Memory B cell (primary cell): ENCODE measurements around the gene SPATA46.

Source experiments
- ATAC-seq: fragments of 150-1000 bp; cut with Tn5 transposase; 2 replicates; pipeline ENCODE4 v1.10.0; 2021; ENCODE audit warnings: low read depth, mild to moderate bottlenecking, moderate library complexity
- DNase-seq, 2 donors: peaks; one replicate each; pipeline ENCODE4 v3.0.0; 2022; ENCODE audit warnings: low spot score in 2 of 2
- H3K27ac Mint-ChIP-seq: one replicate; pipeline ENCODE4 v1.8.0; 2022; ENCODE audit warnings: mild to moderate bottlenecking, moderate library complexity, mixed read lengths
- H3K27me3 Mint-ChIP-seq: one replicate; pipeline ENCODE4 v1.8.0; 2022; ENCODE audit warnings: mixed read lengths
- H3K36me3 Mint-ChIP-seq: one replicate; pipeline ENCODE4 v1.8.0; 2022; ENCODE audit warnings: mild to moderate bottlenecking, mixed read lengths
- H3K4me1 Mint-ChIP-seq: one replicate; pipeline ENCODE4 v1.8.0; 2022; ENCODE audit warnings: mixed read lengths
- H3K4me3 Mint-ChIP-seq: one replicate; pipeline ENCODE4 v1.8.0; 2022; ENCODE audit warnings: mild to moderate bottlenecking, moderate library complexity, mixed read lengths
- H3K9me3 Mint-ChIP-seq: one replicate; pipeline ENCODE4 v1.8.0; 2022; ENCODE audit warnings: mixed read lengths

SPATA46 gene

DNA sequence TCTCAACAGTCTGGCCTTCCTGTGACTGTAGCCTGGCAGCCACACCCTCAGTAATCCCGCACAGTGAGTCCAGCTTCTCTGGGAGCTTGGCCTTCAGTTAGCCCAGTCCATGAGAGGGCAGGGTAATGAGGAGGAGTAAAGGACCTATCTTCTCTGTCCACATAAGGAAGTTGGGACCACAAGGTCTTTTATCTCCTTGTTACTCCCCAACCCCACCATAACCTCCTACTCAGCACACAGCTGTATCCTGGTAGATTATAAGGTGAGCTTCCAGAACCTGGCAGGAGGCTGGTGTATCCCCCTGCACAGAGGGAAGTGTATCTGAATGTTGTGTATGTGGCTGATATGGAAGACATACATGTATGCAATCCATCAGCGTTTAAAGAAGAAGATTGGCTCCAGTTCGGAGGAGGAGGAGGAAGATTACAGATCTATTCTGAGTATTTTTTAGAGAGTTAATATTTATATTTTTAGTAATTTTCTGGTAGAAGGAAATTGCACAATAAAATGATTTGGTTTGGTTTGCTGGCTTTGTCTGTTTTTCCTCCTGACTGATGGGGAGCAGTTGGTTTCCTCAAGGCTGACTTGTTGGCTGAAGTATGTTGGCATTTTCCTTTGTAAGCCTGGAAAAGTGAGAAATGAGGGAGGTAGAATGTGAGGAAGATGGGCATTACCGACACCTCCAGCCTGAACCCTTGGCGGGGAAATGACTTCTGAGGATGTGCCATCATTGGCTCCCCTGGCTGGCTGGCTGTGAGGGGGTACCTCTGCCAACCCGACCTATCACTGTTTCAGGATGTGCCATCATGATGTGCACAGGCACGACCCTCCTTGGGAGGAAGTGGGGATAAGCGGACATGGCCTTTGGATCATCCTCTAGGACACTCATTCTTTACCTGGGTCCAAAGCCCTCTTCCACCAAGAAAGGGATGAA, 9.9 kb upstream of the SPATA46 start:
- no peaks in the 10 kb centered on the region for H3K36me3 Mint-ChIP-seq
- peaks cover 18% of the 10 kb centered on the region for H3K27me3 Mint-ChIP-seq
- no peak overlapping the region for H3K27ac Mint-ChIP-seq
- no peak for ATAC-seq
- no peak for DNase-seq
- no peaks in the 10 kb centered on the region for H3K9me3 Mint-ChIP-seq
- H3K4me3 Mint-ChIP-seq: no peak overlapping the region
- no peaks in the 10 kb centered on the region for H3K4me1 Mint-ChIP-seq

DNA sequence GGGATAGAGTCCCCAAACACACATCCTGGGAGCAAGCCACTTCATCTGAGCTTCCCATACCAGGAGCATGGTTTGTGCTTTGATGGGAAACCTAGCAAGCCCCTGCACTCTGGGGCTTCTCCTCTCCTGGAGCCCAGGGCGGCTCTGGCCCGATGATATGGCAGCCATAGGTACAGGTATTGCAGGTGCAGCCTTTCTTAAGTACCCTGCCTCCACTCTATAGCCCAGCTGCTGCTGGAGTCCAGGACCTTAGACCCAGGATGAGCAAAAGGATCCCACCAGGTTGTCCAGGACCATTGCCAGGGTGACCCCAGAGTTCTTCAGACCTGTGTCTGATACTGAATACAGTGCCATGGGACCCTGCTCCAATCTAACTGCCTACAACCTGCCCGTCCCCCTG, 9.0 kb upstream of the SPATA46 start:
- H3K27me3 Mint-ChIP-seq: peaks cover 19% of the 10 kb centered on the region
- H3K4me3 Mint-ChIP-seq: no peak overlapping the region
- H3K27ac Mint-ChIP-seq: no peak overlapping the region
- H3K4me1 Mint-ChIP-seq: no peaks in the 10 kb centered on the region
- H3K9me3 Mint-ChIP-seq: no peaks in the 10 kb centered on the region
- DNase-seq (no peak), ATAC-seq (no peak)
- H3K36me3 Mint-ChIP-seq: no peaks in the 10 kb centered on the region

DNA sequence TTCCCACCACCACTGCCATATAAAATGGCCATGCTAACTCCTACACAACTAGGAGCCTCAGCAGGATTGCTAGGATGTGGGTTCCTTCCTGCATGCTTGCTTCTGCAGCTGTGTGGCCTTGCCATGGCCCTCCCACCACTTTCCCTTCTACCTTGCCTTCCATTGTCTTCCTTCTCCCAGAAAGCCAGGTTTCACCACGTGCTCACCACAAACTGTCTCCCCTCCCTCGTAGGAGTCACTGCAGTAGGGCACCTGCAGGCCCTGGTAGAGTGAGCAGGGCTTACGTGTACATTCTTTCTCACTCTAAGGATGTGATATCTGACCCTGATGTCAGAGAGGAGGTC, 8.6 kb upstream of the SPATA46 start:
- Mint-ChIP-seq H3K4me1 (no peaks in the 10 kb centered on the region), H3K9me3 (no peaks in the 10 kb centered on the region), H3K36me3 (no peaks in the 10 kb centered on the region), H3K4me3 (no peak overlapping the region), H3K27me3 (peaks cover 16% of the 10 kb centered on the region), H3K27ac (no peak overlapping the region)
- no peak for ATAC-seq
- DNase-seq: no peak

DNA sequence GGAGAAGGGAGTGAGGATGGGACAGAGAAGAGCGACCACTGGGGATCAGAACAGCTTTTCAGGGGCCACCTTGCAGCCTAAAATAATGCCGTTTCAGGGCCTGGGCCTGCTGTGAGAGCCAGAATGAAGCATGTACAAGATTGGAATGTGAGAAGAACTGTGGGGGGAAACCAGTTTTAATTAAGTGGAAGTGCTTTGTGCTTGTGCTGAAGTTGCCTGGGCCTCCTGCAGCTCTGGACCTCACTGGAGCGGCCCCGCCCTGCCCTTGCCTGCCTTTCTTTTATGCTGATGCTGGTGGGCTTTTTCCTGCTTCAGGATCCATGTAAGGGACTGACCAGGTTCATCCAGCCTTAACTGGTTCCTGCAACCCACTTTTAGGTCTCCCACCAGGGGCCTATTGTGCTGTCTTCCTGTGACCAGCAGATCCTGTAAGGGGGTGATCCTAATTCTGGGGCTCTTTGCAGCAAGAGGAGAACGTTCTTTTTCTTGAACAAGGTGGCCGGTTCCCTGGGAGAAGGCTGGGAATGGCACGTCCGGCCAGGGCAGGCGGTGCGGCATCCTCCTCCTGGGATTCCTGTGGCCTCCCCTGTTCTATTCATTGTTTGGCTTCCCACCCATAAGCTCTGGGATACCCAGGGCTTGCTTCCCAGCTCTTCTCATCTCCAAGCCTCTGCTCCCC, 8.1 kb upstream of the SPATA46 start:
- Mint-ChIP-seq H3K27ac (no peak overlapping the region), H3K4me1 (no peaks in the 10 kb centered on the region), H3K27me3 (peaks cover 15% of the 10 kb centered on the region), H3K36me3 (no peaks in the 10 kb centered on the region), H3K4me3 (no peak overlapping the region), H3K9me3 (no peaks in the 10 kb centered on the region)
- ATAC-seq (no peak), DNase-seq (no peak)

DNA sequence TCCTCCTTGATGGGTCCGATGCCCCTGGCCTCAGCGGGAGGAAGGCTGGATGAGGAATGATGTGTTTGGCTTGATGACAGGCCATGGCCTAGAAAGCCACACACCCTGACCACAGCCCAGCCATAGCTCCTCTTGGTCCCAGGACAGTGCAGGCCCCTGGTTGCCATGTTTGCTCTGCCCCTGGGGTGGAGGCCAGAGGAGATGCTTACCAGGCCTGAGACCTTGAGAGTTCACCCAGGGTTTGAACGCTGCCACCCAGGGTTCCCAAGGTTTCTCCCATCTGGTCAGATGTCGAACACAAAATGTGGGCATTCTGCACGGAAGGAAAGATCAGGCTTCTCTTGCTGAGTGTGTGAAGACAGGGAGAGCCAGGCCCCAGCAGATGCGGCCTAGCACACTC, 7.5 kb upstream of the SPATA46 start:
- H3K36me3 Mint-ChIP-seq: no peaks in the 10 kb centered on the region
- H3K4me3 Mint-ChIP-seq: no peak overlapping the region
- ATAC-seq: no peak
- H3K27me3 Mint-ChIP-seq: peaks cover 14% of the 10 kb centered on the region
- no peak overlapping the region for H3K27ac Mint-ChIP-seq
- DNase-seq: no peak
- no peaks in the 10 kb centered on the region for H3K4me1 Mint-ChIP-seq
- H3K9me3 Mint-ChIP-seq: no peaks in the 10 kb centered on the region

DNA sequence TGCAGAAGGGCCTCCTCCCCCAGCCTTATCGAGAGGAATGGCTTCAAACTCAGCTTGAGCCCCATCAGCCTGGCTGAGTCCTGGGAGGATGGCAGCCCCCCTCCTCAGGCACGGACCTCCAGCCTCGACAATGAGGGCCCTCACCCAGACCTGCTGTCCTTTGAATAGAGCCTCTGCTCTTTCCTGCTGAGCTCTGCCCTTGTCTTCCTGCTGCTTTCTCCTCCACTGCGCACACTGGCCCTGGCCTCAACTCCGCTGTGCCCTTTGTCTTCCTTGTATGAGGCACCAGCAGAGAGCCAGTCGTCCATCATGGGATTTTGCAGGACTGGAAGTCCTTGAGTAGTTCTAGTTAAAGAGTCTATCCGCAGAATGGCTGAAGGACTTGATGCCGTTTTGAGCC, 6.9 kb upstream of the SPATA46 start:
- ATAC-seq (no peak), DNase-seq (no peak)
- Mint-ChIP-seq H3K36me3 (no peaks in the 10 kb centered on the region), H3K4me3 (no peak overlapping the region), H3K9me3 (no peaks in the 10 kb centered on the region), H3K27ac (no peak overlapping the region), H3K27me3 (peaks cover 9% of the 10 kb centered on the region), H3K4me1 (no peaks in the 10 kb centered on the region)

DNA sequence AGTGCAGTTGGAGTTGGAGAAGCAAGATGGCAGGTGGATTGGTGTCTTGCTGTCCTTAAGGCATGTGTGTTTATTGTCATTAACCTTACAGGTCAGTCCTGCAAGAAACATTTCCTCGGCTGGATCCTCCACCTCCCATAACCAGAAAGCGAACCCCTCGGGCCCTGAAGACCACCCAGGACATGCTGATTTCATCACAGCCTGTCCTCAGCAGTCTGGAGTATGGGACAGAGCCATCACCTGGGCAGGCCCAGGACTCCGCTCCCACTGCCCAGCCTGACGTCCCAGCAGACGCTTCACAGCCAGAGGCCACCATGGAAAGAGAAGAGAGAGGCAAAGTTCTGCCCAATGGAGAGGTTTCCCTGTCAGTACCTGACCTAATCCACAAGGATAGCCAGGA, 6.4 kb upstream of the SPATA46 start:
- no peak overlapping the region for H3K4me3 Mint-ChIP-seq
- no peaks in the 10 kb centered on the region for H3K9me3 Mint-ChIP-seq
- ATAC-seq: no peak
- H3K27me3 Mint-ChIP-seq: peaks cover 9% of the 10 kb centered on the region
- DNase-seq: no peak
- H3K4me1 Mint-ChIP-seq: no peaks in the 10 kb centered on the region
- H3K27ac Mint-ChIP-seq: no peak overlapping the region
- no peaks in the 10 kb centered on the region for H3K36me3 Mint-ChIP-seq

DNA sequence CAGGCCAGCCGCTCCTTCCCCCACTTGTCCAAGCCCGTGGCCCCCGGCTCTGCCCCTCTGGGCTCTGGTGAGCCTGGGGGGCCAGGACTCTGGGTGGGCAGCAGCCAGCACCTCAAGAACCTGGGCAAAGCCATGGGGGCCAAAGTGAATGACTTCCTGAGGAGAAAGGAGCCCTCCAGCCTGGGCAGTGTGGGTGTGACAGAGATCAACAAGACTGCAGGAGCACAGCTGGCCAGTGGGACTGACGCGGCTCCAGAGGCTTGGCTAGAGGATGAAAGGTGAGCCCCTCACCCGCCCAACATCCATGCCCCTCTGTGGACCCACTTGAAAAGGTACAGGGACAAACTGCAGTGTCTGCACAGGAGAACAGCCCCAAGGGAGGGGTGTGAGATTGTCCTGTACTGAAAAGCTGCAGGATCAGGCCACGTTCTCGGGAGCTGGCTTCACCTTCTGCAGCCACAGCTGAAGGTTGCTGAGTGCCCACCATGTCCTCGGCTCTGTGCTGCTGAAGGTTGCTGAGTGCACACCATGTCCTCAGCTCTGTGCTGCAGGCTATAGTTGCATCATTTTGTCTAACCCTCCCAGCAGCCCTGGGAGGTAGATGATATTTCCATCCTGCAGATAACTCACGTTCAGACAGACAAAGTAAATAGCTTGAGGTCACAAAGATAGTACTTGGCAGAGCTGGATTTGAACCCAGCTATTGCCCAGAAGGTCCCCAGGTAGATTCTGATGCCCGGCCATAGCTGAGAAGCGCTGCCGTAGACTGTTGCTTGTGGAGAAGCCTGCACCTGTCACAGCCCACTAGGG, 5.5 kb upstream of the SPATA46 start:
- H3K27me3 Mint-ChIP-seq: peaks cover 13% of the 10 kb centered on the region
- no peak for DNase-seq
- no peak overlapping the region for H3K27ac Mint-ChIP-seq
- H3K4me1 Mint-ChIP-seq: no peaks in the 10 kb centered on the region
- no peaks in the 10 kb centered on the region for H3K9me3 Mint-ChIP-seq
- H3K4me3 Mint-ChIP-seq: no peak overlapping the region
- ATAC-seq: no peak
- H3K36me3 Mint-ChIP-seq: no peaks in the 10 kb centered on the region

DNA sequence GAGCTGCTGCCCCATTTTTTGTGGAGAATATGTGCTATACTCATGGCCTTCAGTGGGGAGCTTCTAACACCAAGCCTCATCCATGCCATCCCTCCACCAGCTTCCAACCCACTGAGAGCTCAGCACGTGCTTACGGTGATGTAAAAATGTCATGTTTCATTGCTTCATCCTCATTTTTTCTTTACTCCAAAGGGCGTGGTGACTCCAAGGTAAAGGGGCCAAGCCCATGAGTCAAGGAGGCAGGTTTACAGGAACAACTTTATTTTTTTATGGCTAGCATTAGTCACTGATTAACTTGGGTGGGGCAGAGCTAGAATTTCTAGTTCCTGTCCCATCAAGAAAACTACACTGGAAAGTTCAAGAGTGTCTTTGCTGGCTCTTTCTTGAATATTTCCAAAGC, 4.7 kb upstream of the SPATA46 start, which contains the start of gene C1orf226:
TSS of gene C1orf226 (plus strand) at position 346 of the 400 bp plus-strand sequence. CDS start 174 bp downstream, outside the sequence.
- H3K27ac Mint-ChIP-seq: no peak within 1 kb of the TSS
- H3K4me1 Mint-ChIP-seq: no peaks in the 10 kb centered on the region
- no peak within 1 kb of the TSS for H3K4me3 Mint-ChIP-seq
- ATAC-seq (no peak), DNase-seq (no peak)
- no peaks in the 10 kb centered on the region for H3K36me3 Mint-ChIP-seq
- H3K27me3 Mint-ChIP-seq: peaks cover 10% of the 10 kb centered on the region
- H3K9me3 Mint-ChIP-seq: no peaks in the 10 kb centered on the region

DNA sequence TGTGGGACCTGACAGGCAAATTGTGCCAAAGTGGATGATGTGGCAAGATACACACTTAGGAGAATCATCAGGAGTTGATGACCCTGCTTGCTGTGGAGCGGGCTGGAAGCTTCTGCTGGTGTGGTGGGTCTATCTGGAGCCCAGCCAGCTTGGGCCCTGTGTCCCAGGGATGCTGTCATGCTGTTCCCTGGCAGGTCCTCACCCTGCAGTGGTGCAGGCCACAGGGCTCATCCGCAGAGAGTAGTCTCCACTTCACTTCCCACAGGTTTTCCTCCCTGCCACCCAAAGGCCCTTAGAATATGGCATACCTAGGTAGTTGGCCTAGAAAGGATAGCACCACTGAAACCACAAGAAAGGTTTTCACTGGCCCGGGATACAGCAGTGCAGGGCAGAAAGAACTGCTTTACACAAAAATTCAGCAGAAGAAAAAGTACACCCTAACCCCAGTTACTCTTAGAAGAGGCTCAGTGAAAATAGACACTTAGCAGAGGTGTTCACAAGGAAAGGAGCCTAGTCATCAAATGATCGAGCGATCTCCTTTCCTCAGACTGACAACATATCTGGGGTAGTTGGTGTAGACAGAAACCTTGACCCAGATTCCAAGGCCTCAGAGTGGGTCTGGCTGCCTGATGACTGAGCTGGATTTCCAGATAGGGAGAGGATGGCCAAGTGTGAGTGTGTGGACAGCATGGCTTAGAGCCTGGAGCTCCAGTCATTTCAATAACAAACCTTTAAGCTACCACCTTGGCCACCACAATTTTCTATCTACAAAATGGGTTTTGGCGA, 3.6 kb upstream of the SPATA46 start:
- no peaks in the 10 kb centered on the region for H3K9me3 Mint-ChIP-seq
- DNase-seq (no peak), ATAC-seq (no peak)
- H3K4me1 Mint-ChIP-seq: no peaks in the 10 kb centered on the region
- no peak overlapping the region for H3K4me3 Mint-ChIP-seq
- H3K27me3 Mint-ChIP-seq: peaks cover 7% of the 10 kb centered on the region
- H3K27ac Mint-ChIP-seq: no peak overlapping the region
- H3K36me3 Mint-ChIP-seq: no peaks in the 10 kb centered on the region

DNA sequence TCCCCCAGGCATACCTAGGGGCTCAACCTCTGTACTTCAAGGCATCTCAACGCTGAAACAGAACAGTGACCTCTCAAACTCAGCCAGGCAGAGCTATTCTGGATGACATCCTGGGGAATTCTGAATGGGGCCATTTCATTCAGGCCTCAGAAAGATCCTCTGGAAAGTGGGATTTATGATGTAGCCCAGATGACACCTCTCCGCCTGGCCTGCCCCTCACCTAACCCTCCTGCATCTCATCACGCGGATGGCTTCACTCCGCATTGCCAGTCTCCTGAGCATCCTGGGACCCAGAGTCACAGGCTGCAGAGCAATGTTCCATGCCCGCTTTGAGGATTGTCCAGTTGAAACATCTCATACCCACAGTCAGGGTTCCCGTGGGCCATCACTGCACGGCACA, 1.2 kb downstream of the SPATA46 start:
- DNase-seq (no peak), ATAC-seq (no peak)
- Mint-ChIP-seq H3K9me3 (no peaks in the 10 kb centered on the region), H3K4me1 (no peaks in the 10 kb centered on the region), H3K27ac (no peak overlapping the region), H3K4me3 (no peak overlapping the region), H3K36me3 (no peaks in the 10 kb centered on the region), H3K27me3 (peaks cover 6% of the 10 kb centered on the region)

DNA sequence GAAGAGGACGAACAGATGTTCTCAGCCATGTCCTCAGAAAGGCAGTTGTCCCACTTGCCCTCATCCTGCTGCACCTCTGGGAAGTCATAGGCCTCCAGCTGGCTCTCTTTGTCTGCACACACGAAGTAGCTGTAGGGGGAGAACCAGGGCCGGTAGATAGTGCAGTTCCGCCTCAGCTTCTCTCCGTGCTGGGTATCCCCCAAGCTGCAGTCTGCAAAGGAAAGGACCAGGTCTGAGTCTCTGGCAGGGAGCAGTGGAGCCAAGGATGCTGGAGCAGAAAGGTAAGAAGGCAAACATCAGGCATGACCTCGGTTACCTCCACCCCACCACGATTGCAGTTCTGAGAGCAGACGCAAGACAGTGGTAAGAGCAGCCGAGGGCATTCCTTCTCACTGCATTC, 2.2 kb downstream of the SPATA46 start:
- Mint-ChIP-seq H3K27me3 (peaks cover 6% of the 10 kb centered on the region), H3K36me3 (no peaks in the 10 kb centered on the region), H3K27ac (no peak overlapping the region), H3K9me3 (no peaks in the 10 kb centered on the region), H3K4me1 (no peaks in the 10 kb centered on the region), H3K4me3 (no peak overlapping the region)
- ATAC-seq: no peak
- DNase-seq: no peak

DNA sequence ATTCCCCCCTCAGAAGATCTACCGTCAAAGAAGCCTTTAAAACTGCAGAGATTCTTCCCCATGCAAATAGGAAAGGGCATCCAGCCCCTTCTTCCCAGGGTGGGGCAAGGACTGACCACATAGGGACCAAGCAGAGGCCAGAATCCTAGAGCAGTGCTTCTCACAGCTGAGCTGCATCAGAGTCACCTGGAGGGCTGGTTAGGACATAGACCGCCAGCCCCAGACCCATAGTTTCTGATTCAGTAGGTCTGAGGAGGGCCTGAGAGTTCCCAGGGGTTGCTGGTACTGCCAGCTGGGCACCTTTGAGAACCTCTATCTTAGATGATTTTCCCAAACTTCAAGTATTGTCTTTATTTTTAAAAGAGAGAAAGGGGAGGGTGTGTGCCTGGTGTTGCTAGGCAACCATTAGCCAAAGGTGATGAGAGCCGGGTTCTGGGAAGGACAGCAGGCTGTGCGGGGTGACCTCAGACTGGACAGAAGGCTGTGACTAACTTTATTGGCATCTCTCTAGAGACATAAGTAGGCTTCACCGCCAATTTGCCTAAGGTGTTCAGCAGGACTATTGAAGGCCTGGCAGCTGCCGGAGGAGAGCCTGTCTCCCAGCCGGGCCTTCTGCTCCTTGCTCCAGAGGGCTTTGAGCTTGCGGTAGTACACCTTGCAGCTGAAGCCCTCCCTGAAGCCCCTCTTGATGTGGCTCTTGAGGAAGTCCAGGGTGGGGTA, 3.0 kb downstream of the SPATA46 start:
- Mint-ChIP-seq H3K9me3 (no peaks in the 10 kb centered on the region), H3K4me1 (no peaks in the 10 kb centered on the region), H3K36me3 (no peaks in the 10 kb centered on the region), H3K27me3 (peaks cover 6% of the 10 kb centered on the region), H3K4me3 (no peak overlapping the region), H3K27ac (no peak overlapping the region)
- ATAC-seq (no peak), DNase-seq (no peak)
